ENCODE measurements around the gene HCN1. TPM values are rescaled to one million over a fixed set of nuclear protein-coding genes. Genes with fewer than 3 reads are reported as not detected.

HCN1 gene
- total and polyA plus RNA-seq, 3 donors from 2014 or later: 0.20 to 1.7 (median 1.4) TPM

DNA sequence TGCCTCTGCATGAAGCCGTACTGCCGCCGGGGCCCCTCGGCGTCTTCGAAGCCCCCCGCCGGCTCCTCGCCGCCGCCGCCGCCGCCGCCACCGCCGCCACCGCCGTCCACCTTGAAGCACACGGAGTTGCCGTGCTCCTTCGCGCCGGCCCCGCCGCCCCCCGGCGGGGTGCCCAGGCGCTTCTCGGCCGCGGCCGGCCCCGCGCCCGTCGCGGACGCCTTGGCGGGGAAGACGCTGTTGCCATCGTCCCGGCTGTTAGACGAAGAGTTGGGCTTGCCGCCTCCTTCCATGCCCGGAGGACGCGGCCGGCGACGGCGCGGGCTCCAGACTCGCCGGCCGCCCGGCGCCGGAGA is 400 bp downstream of the HCN1 start:
- H3K4me1 ChIP-seq: peaks cover 4% of the 10 kb centered on the region
- peak overlapping the region; percentile 52 to 55 for H3K4me3 ChIP-seq
- no peak for DNase-seq
- H3K27ac ChIP-seq: no peak overlapping the region
- intact Hi-C loops (cut with DNase I; ENCODE audit: low total_unique reads): no loop called here
- 1% methylated on average over 59 of the region's 59 CpGs; no CpG with 5 or more reads in 1 of the 2 donors for WGBS, 2 donors
- TF ChIP-seq, protein P1, sequence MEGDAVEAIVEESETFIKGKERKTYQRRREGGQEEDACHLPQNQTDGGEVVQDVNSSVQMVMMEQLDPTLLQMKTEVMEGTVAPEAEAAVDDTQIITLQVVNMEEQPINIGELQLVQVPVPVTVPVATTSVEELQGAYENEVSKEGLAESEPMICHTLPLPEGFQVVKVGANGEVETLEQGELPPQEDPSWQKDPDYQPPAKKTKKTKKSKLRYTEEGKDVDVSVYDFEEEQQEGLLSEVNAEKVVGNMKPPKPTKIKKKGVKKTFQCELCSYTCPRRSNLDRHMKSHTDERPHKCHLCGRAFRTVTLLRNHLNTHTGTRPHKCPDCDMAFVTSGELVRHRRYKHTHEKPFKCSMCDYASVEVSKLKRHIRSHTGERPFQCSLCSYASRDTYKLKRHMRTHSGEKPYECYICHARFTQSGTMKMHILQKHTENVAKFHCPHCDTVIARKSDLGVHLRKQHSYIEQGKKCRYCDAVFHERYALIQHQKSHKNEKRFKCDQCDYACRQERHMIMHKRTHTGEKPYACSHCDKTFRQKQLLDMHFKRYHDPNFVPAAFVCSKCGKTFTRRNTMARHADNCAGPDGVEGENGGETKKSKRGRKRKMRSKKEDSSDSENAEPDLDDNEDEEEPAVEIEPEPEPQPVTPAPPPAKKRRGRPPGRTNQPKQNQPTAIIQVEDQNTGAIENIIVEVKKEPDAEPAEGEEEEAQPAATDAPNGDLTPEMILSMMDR (IDR thresholded peaks at IDR 0.05): no peak
- TF ChIP-seq POLR2A (IDR thresholded peaks at IDR 0.05): no peak
- no peaks in the 10 kb centered on the region for H3K36me3 ChIP-seq (ENCODE audit: low read depth, missing control alignments)
- H3K9me3 ChIP-seq: no peaks in the 10 kb centered on the region
- no peaks in the 10 kb centered on the region for H3K27me3 ChIP-seq

DNA sequence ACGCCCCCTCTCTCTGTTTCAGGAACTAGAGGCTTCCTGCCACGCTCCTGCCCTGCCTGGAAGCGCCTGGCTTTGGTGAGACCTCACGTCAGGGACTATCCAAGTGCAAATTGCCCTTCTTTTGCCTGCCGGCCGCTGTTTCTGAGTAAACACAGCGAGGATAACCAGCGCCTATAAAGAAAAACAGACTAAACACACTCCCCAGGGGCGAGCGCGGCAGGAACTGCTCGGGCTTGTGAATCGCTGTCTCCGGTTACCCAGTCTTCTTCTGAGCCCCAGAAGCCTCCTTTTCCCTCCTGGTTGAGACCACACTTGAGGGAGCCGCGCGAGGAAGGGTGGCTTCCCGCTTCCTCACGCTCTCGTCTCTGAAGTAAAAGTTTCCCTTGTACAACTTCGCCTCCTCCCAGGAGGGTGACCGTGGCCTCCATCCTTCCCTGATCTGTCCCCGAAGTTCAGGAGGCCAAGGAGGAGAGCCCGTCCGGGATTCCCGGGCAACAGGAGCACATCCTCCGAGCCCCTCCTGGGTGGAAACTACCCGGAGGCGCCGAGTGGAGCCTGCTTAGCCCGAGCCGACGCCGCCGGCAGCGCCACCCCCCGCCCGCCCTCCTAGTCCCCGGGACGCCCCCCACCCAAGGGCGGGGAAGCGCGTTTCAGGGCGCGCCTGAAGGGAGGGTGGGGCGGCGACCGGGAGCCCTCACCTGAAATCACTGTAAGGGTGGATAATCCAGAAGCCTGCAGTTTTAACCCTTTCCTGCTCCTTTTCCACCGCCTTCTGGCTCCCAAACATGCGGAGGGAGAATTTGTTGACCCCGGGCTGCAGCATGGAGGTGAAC is 993 bp downstream of the HCN1 start:
- Histone ChIP-seq H3K27me3 (no peaks in the 10 kb centered on the region), H3K4me1 (peaks cover 4% of the 10 kb centered on the region), H3K9me3 (no peaks in the 10 kb centered on the region), H3K36me3 (ENCODE audit: low read depth, missing control alignments) (no peaks in the 10 kb centered on the region), H3K4me3 (peak overlapping the region; percentile 52 to 55), H3K27ac (no peak overlapping the region)
- 1 to 2% methylated on average over 30 to 42 of the region's 51 CpGs for WGBS, 2 donors
- intact Hi-C loops (cut with DNase I; ENCODE audit: low total_unique reads): no loop called here
- TF ChIP-seq, protein P1 (IDR thresholded peaks at IDR 0.05): no peak
- TF ChIP-seq POLR2A (IDR thresholded peaks at IDR 0.05): no peak
- peak; percentile 18 for DNase-seq

DNA sequence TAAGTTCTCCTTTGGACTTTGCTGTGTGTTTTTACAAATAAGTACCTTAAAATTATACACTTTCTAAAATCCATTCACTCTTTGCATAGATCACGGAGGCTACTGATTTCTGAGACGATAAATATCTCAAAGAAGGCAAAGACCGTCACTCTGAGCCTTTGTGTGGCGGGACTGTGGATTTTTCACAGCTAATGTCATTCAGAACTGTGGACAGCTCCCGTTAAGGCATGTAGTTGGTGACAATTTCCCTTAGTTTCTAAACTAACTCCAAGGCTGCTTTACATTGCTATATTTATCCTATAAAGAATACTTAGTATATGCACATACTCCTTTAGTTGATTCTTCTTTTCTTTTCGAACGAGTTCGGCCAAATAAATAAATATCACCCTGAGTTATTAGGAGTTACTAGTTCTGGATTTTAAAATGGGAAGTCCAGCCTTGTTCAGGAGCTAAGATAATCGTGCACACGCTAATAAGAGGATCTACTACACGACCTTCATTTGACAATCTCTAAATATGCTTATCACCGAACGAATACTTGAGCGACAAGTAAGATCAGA is 1.8 kb downstream of the HCN1 start:
- Histone ChIP-seq H3K27ac (no peak overlapping the region), H3K4me1 (peaks cover 4% of the 10 kb centered on the region), H3K4me3 (peak overlapping the region in 1 of 2 donors; percentile 55), H3K9me3 (no peaks in the 10 kb centered on the region), H3K27me3 (no peaks in the 10 kb centered on the region), H3K36me3 (ENCODE audit: low read depth, missing control alignments) (no peaks in the 10 kb centered on the region)
- intact Hi-C loops (cut with DNase I; ENCODE audit: low total_unique reads): no loop called here
- 14 to 19% methylated on average over 14 of the region's 14 CpGs for WGBS, 2 donors
- DNase-seq: no peak
- TF ChIP-seq, protein P1 (IDR thresholded peaks at IDR 0.05): no peak
- TF ChIP-seq POLR2A (IDR thresholded peaks at IDR 0.05): no peak

DNA sequence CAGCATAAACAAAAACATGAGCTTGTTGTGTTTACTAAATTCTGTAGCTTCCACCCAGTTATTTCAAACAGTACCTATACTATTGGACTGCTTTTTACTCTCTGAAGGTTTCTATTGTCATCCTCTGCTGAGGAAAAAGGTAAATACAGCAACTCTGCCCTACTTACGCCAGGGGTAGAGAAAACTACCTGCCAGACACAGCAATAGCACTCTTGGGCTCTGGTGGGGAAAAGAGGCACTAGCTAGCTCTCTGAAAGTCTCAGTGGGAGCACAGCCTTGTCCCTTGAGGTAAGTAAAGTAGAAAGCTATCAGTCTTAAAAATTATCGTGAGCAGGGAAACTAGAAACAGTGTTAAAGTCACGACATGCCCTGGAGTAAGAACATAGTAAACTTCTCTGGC is 3.7 kb downstream of the HCN1 start:
- Histone ChIP-seq H3K27me3 (no peaks in the 10 kb centered on the region), H3K4me1 (peaks cover 4% of the 10 kb centered on the region)

More for the DNA sequence above, 3.7 kb downstream of the HCN1 start:
- DNase-seq: no peak
- intact Hi-C loops (cut with DNase I; ENCODE audit: low total_unique reads): no loop called here
- WGBS, 2 donors: 54 to 68% methylated on average over 3 of the region's 3 CpGs
- Histone ChIP-seq H3K27ac (no peak overlapping the region), H3K9me3 (no peaks in the 10 kb centered on the region), H3K36me3 (ENCODE audit: low read depth, missing control alignments) (no peaks in the 10 kb centered on the region), H3K4me3 (no peak overlapping the region)
- TF ChIP-seq, protein P1 (IDR thresholded peaks at IDR 0.05): no peak
- no peak for TF ChIP-seq POLR2A (IDR thresholded peaks at IDR 0.05)
